GM12865 (cell line): ENCODE results near the gene CZIB.
"Not testable (repeated sequence)": the region's sequence is repeated elsewhere in the genome, so short reads cannot be mapped to it uniquely, and the experiment has no call there.

ENCODE experiments used
- DNase-seq: peaks from one replicate; pipeline ENCODE4 v3.0.0; 2010; ENCODE audit warnings: low read depth
- H3K4me3 ChIP-seq: 2 replicates; pipeline ENCODE4 v1.5.1; 2011; ENCODE audit warnings: mild to moderate bottlenecking, low read depth, low read length, control low read depth
- CTCF ChIP-seq: IDR thresholded peaks from 2 replicates; pipeline ENCODE4 v1.5.1; 2011; ENCODE audit warnings: low read length, control low read depth, low read depth, inconsistent platforms; ENCODE audit not compliant: insufficient read depth; ENCODE audit errors: missing control alignments

The CZIB gene

GRCh38 chr1:53214376-53214940, 6.0 kb downstream of the CZIB start:
- no peak for DNase-seq

GRCh38 chr1:53210954-53211353, 9.5 kb downstream of the CZIB start:
- no peak for DNase-seq
- no peak overlapping the region for H3K4me3 ChIP-seq
- TF ChIP-seq CTCF: no peak

More at GRCh38 chr1:53214376-53214940, 6.0 kb downstream of the CZIB start:
- H3K4me3 ChIP-seq: no peak overlapping the region
- TF ChIP-seq CTCF: no peak

- TF ChIP-seq CTCF: no peak
- no peak for DNase-seq
- no peak overlapping the region for H3K4me3 ChIP-seq
These were observed 10.1 kb downstream of the CZIB start for GRCh38 chr1:53210352-53210751.

GRCh38 chr1:53207726-53208125, 12.7 kb downstream of the CZIB start:
- no peak for DNase-seq
- TF ChIP-seq CTCF: no peak
- H3K4me3 ChIP-seq: no peak overlapping the region

- no peak overlapping the region for H3K4me3 ChIP-seq
- no peak for TF ChIP-seq CTCF
- DNase-seq: no peak
These were observed 13.6 kb downstream of the CZIB start for GRCh38 chr1:53206735-53207379.

- H3K4me3 ChIP-seq, DNase-seq: not testable (repeated sequence)
These were observed 14.2 kb downstream of the CZIB start for GRCh38 chr1:53206083-53206685.

GRCh38 chr1:53205496-53205895, 14.9 kb downstream of the CZIB start:
- not testable (repeated sequence) for DNase-seq, H3K4me3 ChIP-seq

GRCh38 chr1:53203466-53203865, 17.0 kb downstream of the CZIB start:
- no peak for TF ChIP-seq CTCF
- no peak overlapping the region for H3K4me3 ChIP-seq
- no peak for DNase-seq
